HCT116 (cell line): Measurements from ENCODE around the gene ACP2. TPM values are rescaled to one million over a fixed set of nuclear protein-coding genes. Genes with fewer than 3 reads are reported as not detected.

Experiments
- ATAC-seq: fragments of 200-7000 bp; cut with Tn5 transposase; 2 replicates; pipeline ENCODE4 v1.9.1; 2020; ENCODE audit warnings: mild to moderate bottlenecking, moderate library complexity
- BruUV-seq: library from RNA; stranded (reverse); fragments of 400-500 nt; replicated peaks from 2 replicates; lab custom pipeline; 2021; lab: Mats Ljungman, UMichigan
- CTCF ChIA-PET: fragments of 300-600 bp; sonication (Branson Sonifier 250); formaldehyde crosslinking; loops from one replicate; lab custom pipeline; 2021; ENCODE audit warnings: antibody characterized with exemption; lab: Charles Lee
- POLR2A ChIA-PET: fragments of 300-600, 350-600 bp; sonication (Branson Sonifier 250); formaldehyde crosslinking; loops from one replicate; lab custom pipeline; 2021; ENCODE audit warnings: antibody characterized with exemption; lab: Charles Lee
- RAD21 ChIA-PET, 2 experiments: fragments of 300-600 bp; sonication (Branson Sonifier 250); formaldehyde crosslinking; loops; one replicate each; lab custom pipeline; 2023; ENCODE audit warnings: low total read pairs in 2 of 2; ENCODE audit not compliant: uncharacterized antibody in 2 of 2, unreplicated experiment in 2 of 2, low non-redundant PET in 1 of 2; lab: Charles Lee
- DNase-seq: peaks from one replicate; pipeline ENCODE4 v3.0.0-alpha.2; 2010; ENCODE audit warnings: low read depth, low spot score
- H2AFZ ChIP-seq: fragments of 200-600 bp; shearing (Covaris generic), sonication (generic); 2 replicates; pipeline ENCODE4 v1.6.1; 2017; ENCODE audit warnings: low read depth, mixed run types, mixed read lengths, antibody characterized with exemption, low read length; ENCODE audit not compliant: poor library complexity, severe bottlenecking
- H3K27ac ChIP-seq: 2 replicates; pipeline ENCODE4 v1.5.1; 2012; ENCODE audit warnings: low read depth, low read length
- H3K27me3 ChIP-seq: fragments of 200-600 bp; sonication (generic); 2 replicates; pipeline ENCODE4 v1.6.1; 2016; ENCODE audit warnings: mixed run types, low read length, mixed read lengths; ENCODE audit not compliant: insufficient read depth
- H3K36me3 ChIP-seq, 2 experiments: fragments of 200-500 bp in 1 of 2; fragments of 200-600 bp in 1 of 2; sonication (Bioruptor generic) in 1 of 2; sonication (generic) in 1 of 2; 2 replicates each; pipeline versions ENCODE4 v1.5.1 to v1.6.1; 2014 to 2016; ENCODE audit warnings: low read length in 2 of 2, inconsistent platforms in 1 of 2, mixed read lengths in 1 of 2, mixed run types in 1 of 2; ENCODE audit not compliant: insufficient read depth in 2 of 2, control insufficient read depth in 1 of 2
- H3K4me1 ChIP-seq, 2 experiments: fragments of 200-600 bp in 1 of 2; sonication (generic) in 1 of 2; 2 replicates each; pipeline versions ENCODE4 v1.5.1 to v1.6.1; 2012 to 2017; ENCODE audit warnings: low read length in 2 of 2, inconsistent platforms in 1 of 2, mild to moderate bottlenecking in 1 of 2, mixed read lengths in 1 of 2, mixed run types in 1 of 2, moderate library complexity in 1 of 2; ENCODE audit not compliant: insufficient read depth in 2 of 2, control insufficient read depth in 1 of 2
- H3K4me2 ChIP-seq: fragments of 200-600 bp; sonication (generic); 2 replicates; pipeline ENCODE4 v1.6.1; 2017; ENCODE audit warnings: mixed run types, low read length, mixed read lengths
- H3K4me3 ChIP-seq, 2 experiments: fragments of 200-600 bp in 1 of 2; sonication (generic) in 1 of 2; replicated peaks in 1 of 2; 2 replicates each; pipeline ENCODE4 v1.5.1; 2011 to 2016; ENCODE audit warnings: low read length in 2 of 2, control low read depth in 1 of 2, low read depth in 1 of 2, mild to moderate bottlenecking in 1 of 2, mixed read lengths in 1 of 2, mixed run types in 1 of 2
- H3K79me2 ChIP-seq: fragments of 200-600 bp; sonication (generic); 2 replicates; pipeline ENCODE4 v1.6.1; 2017; ENCODE audit warnings: mild to moderate bottlenecking, mixed run types, low read length, moderate library complexity, mixed read lengths; ENCODE audit not compliant: insufficient read depth
- H3K9ac ChIP-seq: fragments of 200-600 bp; sonication (generic); 2 replicates; pipeline ENCODE4 v1.6.1; 2016; ENCODE audit warnings: low read length, mixed read lengths
- H3K9me2 ChIP-seq: fragments of 200-600 bp; sonication (generic), shearing (Covaris generic); 2 replicates; pipeline ENCODE4 v1.6.1; 2017; ENCODE audit warnings: mixed run types, mild to moderate bottlenecking, moderate library complexity; ENCODE audit not compliant: insufficient read depth
- H3K9me3 ChIP-seq, 2 experiments: fragments of 200-500 bp in 1 of 2; fragments of 200-600 bp in 1 of 2; sonication (Bioruptor generic) in 1 of 2; sonication (generic) in 1 of 2; 2 replicates each; pipeline ENCODE4 v1.6.1; 2014 to 2017; ENCODE audit warnings: low read length in 2 of 2, mixed read lengths in 2 of 2, inconsistent platforms in 1 of 2, low read depth in 1 of 2, mild to moderate bottlenecking in 1 of 2, mixed run types in 1 of 2, moderate library complexity in 1 of 2; ENCODE audit not compliant: control insufficient read depth in 1 of 2, insufficient read depth in 1 of 2
- H4K20me1 ChIP-seq: fragments of 200-600 bp; sonication (generic), shearing (Covaris generic); 2 replicates; pipeline ENCODE4 v1.6.1; 2017; ENCODE audit warnings: mixed run types, mild to moderate bottlenecking, moderate library complexity; ENCODE audit not compliant: insufficient read depth
- CTCF ChIP-seq, 3 experiments: fragments of 200-600 bp in 1 of 3; sonication (generic) in 1 of 3; IDR thresholded peaks in 2 of 3; conservative IDR thresholded peaks in 1 of 3; 2 replicates each; pipeline ENCODE4 v1.5.1; 2012 to 2017; ENCODE audit warnings: low read depth in 2 of 3, low read length in 2 of 3, antibody characterized with exemption in 1 of 3, borderline replicate concordance in 1 of 3, control low read depth in 1 of 3, mild to moderate bottlenecking in 1 of 3, mixed read lengths in 1 of 3, mixed run types in 1 of 3, moderate library complexity in 1 of 3; ENCODE audit not compliant: insufficient read depth in 1 of 3
- EGR1 ChIP-seq: IDR thresholded peaks from 2 replicates; pipeline ENCODE4 v1.6.1; 2012; ENCODE audit warnings: low read depth
- ELF1 ChIP-seq: IDR thresholded peaks from 2 replicates; pipeline ENCODE4 v1.6.1; 2012; ENCODE audit warnings: low read depth, borderline replicate concordance
- FOSL1 ChIP-seq: IDR thresholded peaks from 2 replicates; pipeline ENCODE4 v1.6.1; 2012; ENCODE audit warnings: low read depth
- JUND ChIP-seq: IDR thresholded peaks from 2 replicates; pipeline ENCODE4 v1.6.1; 2012
- POLR2A ChIP-seq: IDR thresholded peaks from 2 replicates; pipeline ENCODE4 v1.7.0; 2011; ENCODE audit warnings: borderline replicate concordance; ENCODE audit not compliant: insufficient read depth, insufficient read length; ENCODE audit errors: extremely low read depth
- SIN3A ChIP-seq: IDR thresholded peaks from 2 replicates; pipeline ENCODE4 v1.6.1; 2012; ENCODE audit warnings: low read depth
- TCF7L2 ChIP-seq: IDR thresholded peaks from 2 replicates; pipeline ENCODE4 v1.7.0; 2011; ENCODE audit warnings: borderline replicate concordance, inconsistent platforms; ENCODE audit not compliant: insufficient read depth, insufficient read length; ENCODE audit errors: extremely low read depth
- YY1 ChIP-seq: IDR thresholded peaks from 2 replicates; pipeline ENCODE4 v1.6.1; 2011; ENCODE audit warnings: low read length, low read depth, moderate library complexity, mild to moderate bottlenecking; ENCODE audit not compliant: insufficient replicate concordance; ENCODE audit errors: extremely low read depth
- ZFX ChIP-seq: fragments of 450-650 bp; IDR thresholded peaks from 2 replicates; pipeline ENCODE4 v1.6.1; 2017
- intact Hi-C: fragments of 100-400 bp; cut with micrococcal nuclease; formaldehyde crosslinking; loops from 2 replicates; pipeline ENCODE4 v1.10.0; 2022
- total RNA-seq: library from RNA; stranded (reverse); gene quantifications from one replicate; pipeline ENCODE4 v1.2.1, GENCODE V29; 2021; ENCODE audit not compliant: unreplicated experiment
- TF ChIP-seq, protein P1 (sequence below): IDR thresholded peaks from 2 replicates; pipeline ENCODE4 v1.6.1; 2012

Gene ACP2
- total RNA-seq, 1 experiment from 2014 or later = 21.5 TPM

GRCh38 chr11:47285969-47286770 lies 37.6 kb upstream of the ACP2 start:
- ChIA-PET POLR2A (no interaction called here), CTCF (no interaction called here), RAD21 (no interaction called here)
- Histone ChIP-seq H3K79me2 (no peaks in the 10 kb centered on the region), H4K20me1 (no peaks in the 10 kb centered on the region), H2AFZ (no peak overlapping the region), H3K27me3 (no peaks in the 10 kb centered on the region), H3K9me2 (no peaks in the 10 kb centered on the region), H3K4me3 (no peak overlapping the region), H3K27ac (no peak overlapping the region), H3K36me3 (peaks cover 43 to 48% of the 10 kb centered on the region in 2 experiments), H3K4me2 (no peak overlapping the region), H3K4me1 (no peaks in the 10 kb centered on the region), H3K9me3 (no peaks in the 10 kb centered on the region), H3K9ac (no peak overlapping the region)
- ATAC-seq = no peak
- DNase-seq = no peak
- intact Hi-C loops = no loop called here
- BruUV-seq = no TSS peak
- TF ChIP-seq, protein P1, sequence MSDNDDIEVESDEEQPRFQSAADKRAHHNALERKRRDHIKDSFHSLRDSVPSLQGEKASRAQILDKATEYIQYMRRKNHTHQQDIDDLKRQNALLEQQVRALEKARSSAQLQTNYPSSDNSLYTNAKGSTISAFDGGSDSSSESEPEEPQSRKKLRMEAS = no peak
- TF ChIP-seq SIN3A = no peak
- no peak for TF ChIP-seq ZFX
- no peak for TF ChIP-seq FOSL1
- no peak for TF ChIP-seq ELF1
- TF ChIP-seq POLR2A = no peak
- TF ChIP-seq YY1 = no peak
- TF ChIP-seq CTCF (IDR thresholded peaks at IDR 0.05 in 2 of 3, conservative IDR thresholded peaks at IDR 0.05 in 1 of 3; ENCODE audit: borderline replicate concordance in 1 of 3, insufficient read depth in 1 of 3, low read depth in 2 of 3, low read length in 2 of 3) = no peak
- no peak for TF ChIP-seq JUND
- no peak for TF ChIP-seq EGR1
- no peak for TF ChIP-seq TCF7L2
